GM12874 (cell line): ENCODE data around the gene FZD8.
A peak's percentile ranks its signal among the peaks of the same experiment; 100 is the strongest.

Source experiments
- TF ChIP-seq, protein P1 (sequence below): IDR thresholded peaks from 2 replicates; pipeline ENCODE4 v1.5.1; 2011; ENCODE audit warnings: low read depth, mild to moderate bottlenecking, control low read depth, low read length, moderate library complexity; ENCODE audit not compliant: insufficient read depth

The FZD8 gene, protein sequence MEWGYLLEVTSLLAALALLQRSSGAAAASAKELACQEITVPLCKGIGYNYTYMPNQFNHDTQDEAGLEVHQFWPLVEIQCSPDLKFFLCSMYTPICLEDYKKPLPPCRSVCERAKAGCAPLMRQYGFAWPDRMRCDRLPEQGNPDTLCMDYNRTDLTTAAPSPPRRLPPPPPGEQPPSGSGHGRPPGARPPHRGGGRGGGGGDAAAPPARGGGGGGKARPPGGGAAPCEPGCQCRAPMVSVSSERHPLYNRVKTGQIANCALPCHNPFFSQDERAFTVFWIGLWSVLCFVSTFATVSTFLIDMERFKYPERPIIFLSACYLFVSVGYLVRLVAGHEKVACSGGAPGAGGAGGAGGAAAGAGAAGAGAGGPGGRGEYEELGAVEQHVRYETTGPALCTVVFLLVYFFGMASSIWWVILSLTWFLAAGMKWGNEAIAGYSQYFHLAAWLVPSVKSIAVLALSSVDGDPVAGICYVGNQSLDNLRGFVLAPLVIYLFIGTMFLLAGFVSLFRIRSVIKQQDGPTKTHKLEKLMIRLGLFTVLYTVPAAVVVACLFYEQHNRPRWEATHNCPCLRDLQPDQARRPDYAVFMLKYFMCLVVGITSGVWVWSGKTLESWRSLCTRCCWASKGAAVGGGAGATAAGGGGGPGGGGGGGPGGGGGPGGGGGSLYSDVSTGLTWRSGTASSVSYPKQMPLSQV

DNA sequence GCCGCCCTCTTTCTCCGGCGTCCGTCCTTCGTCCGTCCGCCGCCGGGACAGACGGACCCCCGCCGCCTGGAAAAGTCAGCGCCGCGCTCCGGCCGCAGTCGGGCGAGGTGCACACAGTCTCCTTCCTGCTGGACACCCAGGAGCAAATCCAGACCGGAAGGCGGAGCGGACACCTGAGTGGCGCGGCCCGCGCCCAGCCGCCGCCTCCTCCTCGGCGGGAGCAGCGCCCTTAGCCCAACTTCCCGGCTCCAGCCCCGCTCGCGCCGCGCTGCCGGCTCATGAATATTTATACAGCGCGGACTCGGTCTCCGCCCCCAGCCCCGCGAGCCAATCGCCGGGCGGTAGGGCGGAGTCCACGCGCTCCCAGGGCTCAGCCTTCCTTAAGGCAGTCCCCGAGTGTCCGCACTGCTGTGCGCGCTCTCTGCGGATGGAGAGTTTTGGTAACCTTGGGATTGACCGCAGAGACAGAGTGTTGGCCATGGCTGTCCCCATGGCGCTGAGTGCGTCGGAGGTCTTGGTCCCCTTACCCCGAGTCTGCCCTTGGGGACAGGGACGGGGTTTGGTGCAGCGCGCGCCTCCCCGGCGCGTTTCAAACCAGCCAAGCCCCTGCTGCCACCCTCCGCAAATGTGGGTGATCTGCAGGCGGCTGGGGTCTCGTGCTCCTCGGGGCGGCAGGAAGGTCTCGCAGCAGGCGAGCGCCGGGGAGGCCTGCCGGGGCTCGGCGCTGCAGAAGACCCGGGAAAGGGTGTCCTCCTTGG lies at the start of gene FZD8:
TSS of gene FZD8 (minus strand) at position 262 of the 758 bp plus-strand sequence. CDS start 867 bp downstream, outside the sequence.
- TF ChIP-seq, protein P1, sequence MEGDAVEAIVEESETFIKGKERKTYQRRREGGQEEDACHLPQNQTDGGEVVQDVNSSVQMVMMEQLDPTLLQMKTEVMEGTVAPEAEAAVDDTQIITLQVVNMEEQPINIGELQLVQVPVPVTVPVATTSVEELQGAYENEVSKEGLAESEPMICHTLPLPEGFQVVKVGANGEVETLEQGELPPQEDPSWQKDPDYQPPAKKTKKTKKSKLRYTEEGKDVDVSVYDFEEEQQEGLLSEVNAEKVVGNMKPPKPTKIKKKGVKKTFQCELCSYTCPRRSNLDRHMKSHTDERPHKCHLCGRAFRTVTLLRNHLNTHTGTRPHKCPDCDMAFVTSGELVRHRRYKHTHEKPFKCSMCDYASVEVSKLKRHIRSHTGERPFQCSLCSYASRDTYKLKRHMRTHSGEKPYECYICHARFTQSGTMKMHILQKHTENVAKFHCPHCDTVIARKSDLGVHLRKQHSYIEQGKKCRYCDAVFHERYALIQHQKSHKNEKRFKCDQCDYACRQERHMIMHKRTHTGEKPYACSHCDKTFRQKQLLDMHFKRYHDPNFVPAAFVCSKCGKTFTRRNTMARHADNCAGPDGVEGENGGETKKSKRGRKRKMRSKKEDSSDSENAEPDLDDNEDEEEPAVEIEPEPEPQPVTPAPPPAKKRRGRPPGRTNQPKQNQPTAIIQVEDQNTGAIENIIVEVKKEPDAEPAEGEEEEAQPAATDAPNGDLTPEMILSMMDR, result 0 out of 2 replicates have a peak, but pooled peaks have one; percentile 8

DNA sequence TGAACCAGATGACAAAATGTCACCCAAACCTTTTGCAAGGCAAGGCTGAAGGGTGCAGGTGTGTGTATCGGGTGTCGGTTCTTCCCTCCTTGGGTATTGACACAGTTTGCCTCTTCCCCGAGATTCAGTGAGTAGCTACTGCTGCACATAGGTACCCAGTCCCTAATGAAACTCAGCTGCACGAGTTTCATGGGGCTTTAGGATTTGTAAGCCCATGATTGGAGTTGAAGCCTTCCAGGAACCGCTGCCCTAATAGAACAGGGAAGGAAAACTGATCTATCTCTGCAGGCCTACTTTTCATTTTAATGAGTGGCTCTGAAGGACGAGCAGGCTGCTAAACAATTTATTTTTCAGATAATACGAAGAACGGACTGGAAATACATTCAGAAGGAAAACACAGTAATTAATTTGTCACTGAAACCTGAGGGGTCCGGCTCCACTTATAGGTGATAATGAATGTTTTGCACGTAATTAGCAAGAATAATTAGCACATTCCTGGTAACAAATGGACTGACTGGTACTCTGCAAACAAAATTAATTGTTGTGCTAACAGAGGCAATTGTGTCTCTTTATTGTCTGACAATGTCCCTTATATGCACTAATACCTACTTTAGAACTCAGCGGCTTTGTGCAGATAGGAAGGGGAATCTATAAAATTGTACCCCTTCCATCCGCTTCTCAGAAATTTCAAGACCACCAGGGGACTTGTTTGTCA lies 49.6 kb upstream of the FZD8 start:
- TF ChIP-seq, protein P1, result no peak

DNA sequence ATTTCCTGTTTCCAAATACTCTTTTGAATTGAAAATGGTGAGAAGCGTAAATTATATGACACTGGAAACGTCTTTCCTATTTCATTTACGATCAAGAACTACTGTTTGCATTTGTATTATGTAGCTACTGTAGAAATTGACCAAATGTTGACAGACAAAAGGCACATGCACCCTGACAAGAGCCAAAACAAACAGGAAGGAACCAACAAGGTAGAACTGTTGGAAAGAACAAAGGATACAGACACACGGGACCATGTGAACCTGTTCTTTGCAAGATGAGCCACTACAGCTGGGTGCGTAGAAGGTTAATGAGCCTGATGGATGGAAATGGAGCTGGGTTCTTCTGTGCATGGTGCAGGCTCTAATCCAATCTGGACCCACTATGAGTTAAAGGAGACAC lies 48.4 kb upstream of the FZD8 start:
- TF ChIP-seq, protein P1, result no peak

DNA sequence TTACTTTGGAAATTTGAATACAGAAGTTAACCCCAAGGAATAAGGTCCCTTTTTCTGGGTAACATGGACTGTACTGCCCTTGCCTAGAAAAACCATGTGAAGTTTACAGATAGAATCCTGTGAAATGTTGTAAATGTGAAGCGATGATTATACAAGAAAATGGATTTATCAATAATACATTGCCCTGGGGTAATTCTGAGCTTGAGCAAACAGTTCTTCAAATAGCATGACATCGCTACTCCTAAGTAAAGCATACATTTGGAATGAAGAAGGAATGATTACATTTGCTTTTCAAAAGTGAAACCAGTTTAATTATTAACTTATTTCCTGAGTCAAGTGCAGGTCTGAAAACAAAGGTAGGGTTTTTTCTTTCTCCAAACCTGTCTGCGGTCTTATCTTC lies 43.3 kb upstream of the FZD8 start:
- TF ChIP-seq, protein P1, result no peak

DNA sequence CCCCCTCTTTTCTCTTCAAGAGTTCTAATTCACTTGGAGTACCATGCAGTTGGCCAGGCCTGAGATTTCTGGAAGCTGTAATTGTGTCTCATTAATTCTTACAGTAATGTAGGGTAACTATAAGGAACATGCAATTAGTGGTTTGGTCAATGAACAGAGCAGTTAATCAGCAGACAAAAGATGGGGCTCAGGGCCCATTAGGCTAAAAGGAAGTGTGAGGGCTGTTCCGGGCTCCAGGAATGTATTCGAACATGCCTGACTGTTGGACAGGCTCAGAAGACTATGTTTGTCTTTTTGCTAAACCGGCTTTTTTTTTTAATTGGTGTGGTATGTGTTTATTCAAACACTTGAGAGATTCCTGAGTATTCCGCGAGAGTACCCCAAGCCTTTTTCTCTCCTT lies 42.5 kb upstream of the FZD8 start:
- TF ChIP-seq, protein P1, result no peak

DNA sequence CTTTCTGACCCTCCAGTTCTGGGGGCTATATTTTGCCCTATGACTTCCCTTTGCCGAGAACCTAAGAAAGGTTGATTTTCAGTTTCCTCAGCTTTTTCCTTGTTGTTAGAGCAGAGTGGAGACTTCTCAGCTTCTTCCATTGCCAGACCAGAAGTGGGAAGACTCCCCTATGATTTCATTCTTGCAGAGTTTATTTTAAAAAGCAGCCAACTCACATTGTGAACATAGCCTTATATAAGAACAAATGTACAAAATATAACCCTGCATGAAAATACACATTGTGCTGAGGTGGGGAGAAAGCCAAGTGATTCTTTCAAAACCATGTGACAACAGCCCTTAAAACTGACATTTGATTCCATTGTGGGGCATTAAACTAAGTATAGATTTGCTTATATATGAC lies 33.8 kb upstream of the FZD8 start:
- TF ChIP-seq, protein P1, result no peak
